ENCODE measurements around the gene CCDC178. TPM values are rescaled to one million over a fixed set of nuclear protein-coding genes. Genes with fewer than 3 reads are reported as not detected.

Gene CCDC178
- total RNA-seq, 4 donors from 2014 or later, result 1.0 to 6.0 (median 5.0) TPM

DNA sequence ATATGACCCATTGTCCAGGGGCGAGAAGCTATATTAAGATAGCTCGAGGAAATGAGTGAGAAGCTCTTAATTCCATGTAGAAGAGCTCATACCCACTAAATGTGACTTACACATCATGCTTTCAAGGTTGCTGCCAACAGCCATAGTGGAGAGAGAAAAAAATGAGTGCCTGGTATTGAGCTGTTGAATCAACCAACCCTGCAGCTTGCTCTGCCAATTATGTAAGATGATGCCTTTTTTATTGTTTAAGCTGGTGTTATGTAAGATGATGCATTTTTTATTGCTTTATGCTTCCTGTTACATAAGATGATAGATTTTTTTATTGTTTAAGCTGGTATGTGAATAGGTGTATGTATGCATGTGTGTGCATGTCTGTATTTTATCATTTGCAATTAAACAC lies 228.2 kb downstream of the CCDC178 start:
- TF ChIP-seq, protein P1, sequence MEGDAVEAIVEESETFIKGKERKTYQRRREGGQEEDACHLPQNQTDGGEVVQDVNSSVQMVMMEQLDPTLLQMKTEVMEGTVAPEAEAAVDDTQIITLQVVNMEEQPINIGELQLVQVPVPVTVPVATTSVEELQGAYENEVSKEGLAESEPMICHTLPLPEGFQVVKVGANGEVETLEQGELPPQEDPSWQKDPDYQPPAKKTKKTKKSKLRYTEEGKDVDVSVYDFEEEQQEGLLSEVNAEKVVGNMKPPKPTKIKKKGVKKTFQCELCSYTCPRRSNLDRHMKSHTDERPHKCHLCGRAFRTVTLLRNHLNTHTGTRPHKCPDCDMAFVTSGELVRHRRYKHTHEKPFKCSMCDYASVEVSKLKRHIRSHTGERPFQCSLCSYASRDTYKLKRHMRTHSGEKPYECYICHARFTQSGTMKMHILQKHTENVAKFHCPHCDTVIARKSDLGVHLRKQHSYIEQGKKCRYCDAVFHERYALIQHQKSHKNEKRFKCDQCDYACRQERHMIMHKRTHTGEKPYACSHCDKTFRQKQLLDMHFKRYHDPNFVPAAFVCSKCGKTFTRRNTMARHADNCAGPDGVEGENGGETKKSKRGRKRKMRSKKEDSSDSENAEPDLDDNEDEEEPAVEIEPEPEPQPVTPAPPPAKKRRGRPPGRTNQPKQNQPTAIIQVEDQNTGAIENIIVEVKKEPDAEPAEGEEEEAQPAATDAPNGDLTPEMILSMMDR (IDR thresholded peaks at IDR 0.05; ENCODE audit: low read depth), result no peak

DNA sequence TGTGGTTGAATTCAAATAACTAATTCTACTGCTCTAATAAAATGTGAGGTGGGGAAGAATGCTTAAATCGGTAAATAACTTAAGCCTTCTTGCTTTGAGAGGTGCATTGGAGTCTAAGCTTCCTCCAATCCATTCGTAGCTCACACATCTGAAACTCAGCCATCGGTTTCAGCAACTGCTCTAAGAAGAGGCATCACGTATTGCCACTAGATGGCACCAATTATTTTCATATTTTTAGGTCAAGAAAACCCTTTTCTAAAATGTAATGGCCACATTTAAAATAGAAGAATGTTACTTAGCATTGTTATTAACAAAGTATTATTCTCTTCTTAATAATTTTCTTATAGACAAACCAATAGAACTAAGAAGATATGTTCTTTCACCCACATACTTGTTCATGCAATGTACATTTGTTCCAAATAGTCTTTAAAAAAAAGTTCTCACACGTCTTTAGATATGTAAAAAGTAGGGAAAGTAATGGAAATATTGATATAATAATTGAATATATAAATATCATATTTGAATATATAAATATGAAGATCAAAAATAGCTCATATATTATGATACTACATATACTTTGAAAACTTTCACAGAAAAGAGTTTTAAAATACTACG lies 229.8 kb downstream of the CCDC178 start:
- TF ChIP-seq, protein P1 (IDR thresholded peaks at IDR 0.05; ENCODE audit: low read depth), result no peak

DNA sequence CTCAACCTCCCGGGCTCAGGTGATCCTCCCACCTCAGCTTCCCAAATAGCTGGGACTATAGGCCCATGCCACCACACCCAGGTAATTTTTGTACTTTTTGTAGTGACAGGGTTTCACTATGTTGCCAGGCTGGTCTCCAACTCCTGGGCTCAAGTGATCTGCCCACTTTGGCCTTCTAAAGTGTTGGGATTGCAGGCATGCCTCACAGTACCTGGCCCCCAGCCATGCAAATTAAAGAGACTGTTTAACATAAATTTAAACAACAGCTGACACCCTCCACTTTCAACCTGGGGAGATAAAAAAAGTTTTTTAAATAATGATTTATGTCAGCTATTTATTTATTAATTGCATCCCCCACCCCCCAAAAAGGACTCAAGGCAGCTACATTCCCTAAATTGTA lies 234.7 kb downstream of the CCDC178 start:
- TF ChIP-seq, protein P1 (IDR thresholded peaks at IDR 0.05; ENCODE audit: low read depth), result no peak

DNA sequence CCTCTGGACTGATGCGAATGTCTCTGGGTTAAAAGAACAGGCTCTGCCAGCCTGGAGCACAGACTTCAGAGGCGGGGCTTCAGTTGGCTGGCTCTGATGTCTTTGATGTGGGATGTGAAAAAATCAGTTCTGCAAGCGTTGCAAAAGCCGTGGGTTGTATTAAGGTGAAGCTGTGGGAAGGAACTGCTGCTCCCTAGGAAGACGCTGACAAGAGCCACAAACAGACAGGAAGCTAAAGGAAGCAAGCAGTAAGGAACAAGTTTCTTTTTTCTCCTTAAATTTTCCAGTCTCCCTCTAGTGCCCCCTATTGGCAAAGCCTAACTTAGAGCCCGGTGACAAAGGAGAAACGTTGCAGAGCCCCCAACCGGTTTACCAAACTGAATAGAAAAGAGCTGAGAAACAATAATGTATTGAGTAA lies 239.0 kb downstream of the CCDC178 start:
- TF ChIP-seq, protein P1 (IDR thresholded peaks at IDR 0.05; ENCODE audit: low read depth), result no peak

DNA sequence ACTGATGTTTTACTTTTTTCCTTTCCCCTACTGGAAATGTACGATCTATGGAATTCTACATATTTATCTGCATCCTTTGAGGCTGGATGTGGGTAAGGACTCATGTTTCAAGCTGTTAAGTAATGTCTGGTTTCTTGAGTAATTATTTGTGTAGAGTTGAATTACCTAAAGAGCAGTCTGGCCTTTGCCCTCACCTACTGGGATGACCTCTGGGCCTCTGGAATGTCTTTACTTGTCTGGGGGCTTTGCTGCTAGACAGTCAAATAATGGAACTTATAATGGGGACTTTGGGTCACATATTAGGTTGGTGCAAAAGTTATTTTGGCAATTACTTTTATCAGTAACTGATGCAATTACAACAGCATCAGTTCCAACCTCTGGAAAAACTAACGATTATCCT lies 244.7 kb downstream of the CCDC178 start:
- TF ChIP-seq, protein P1 (IDR thresholded peaks at IDR 0.05; ENCODE audit: low read depth), result no peak

DNA sequence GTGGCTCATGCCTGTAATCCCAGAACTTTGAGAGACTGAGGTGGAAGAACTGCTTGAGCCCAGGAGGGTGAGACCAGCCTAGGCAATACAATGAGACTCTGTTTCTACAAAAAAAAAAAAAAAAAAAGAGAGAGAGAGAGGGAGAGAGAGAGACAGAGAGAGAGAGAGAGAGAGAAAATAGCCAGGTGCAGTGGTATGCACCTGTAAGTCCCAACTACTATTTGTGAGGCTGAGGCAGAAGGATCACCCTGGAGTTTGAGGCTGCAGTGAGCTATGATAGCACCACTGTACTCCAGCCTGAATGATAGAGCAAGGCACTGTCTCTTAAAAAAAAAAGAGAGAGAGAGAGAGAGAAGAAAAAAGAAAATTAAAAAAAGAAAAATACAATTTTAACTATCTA lies 245.7 kb downstream of the CCDC178 start:
- TF ChIP-seq, protein P1 (IDR thresholded peaks at IDR 0.05; ENCODE audit: low read depth), result no peak

DNA sequence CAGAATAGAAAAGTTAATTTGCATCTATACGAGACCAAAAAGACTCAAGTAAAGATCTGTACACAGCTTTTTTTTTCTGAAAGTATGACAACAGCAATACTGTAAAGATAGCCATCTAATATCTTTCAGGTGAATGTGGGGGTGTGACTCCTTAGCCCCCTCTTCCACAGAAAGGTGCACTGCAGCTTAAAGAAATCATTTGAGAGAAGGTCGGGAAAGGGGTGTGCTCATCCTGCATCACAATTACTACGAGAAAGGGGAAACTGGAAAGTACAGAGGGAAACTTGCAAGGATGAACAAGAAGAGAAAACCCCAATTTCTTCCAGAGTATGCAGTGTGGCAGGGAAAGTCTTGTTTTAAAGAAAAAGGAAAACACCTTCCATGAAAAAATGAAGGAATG lies 255.6 kb downstream of the CCDC178 start:
- TF ChIP-seq, protein P1 (IDR thresholded peaks at IDR 0.05; ENCODE audit: low read depth), result no peak
